ENCODE data around the gene CTSL. TPM values are rescaled to one million over a fixed set of nuclear protein-coding genes. Genes with fewer than 3 reads are reported as not detected.

Gene CTSL
- total RNA-seq (ENCODE audit: insufficient read depth, low replicate concordance) = 160 TPM

GRCh38 chr9:87725900-87726709, at the start of gene CTSL:
TSS of gene CTSL (plus strand) at chr9:87726119. CDS start at chr9:87727604, 1,485 bp downstream.
- peak; percentile 93 for DNase-seq (ENCODE audit: low spot score)

GRCh38 chr9:87676976-87677775, 48.7 kb upstream of the CTSL start:
- peak; percentile 46 for DNase-seq (ENCODE audit: low spot score)

- DNase-seq (ENCODE audit: low spot score) = no peak
Observed at GRCh38 chr9:87677776-87678587, 47.9 kb upstream of the CTSL start.

- DNase-seq (ENCODE audit: low spot score) = peak; percentile 78
Observed at GRCh38 chr9:87678650-87679355, 47.1 kb upstream of the CTSL start.

GRCh38 chr9:87681271-87682061, 44.5 kb upstream of the CTSL start:
- DNase-seq (ENCODE audit: low spot score) = no peak

- no peak for DNase-seq (ENCODE audit: low spot score)
Observed at GRCh38 chr9:87682085-87682484, 43.8 kb upstream of the CTSL start.

GRCh38 chr9:87682618-87683017, 43.3 kb upstream of the CTSL start:
- no peak for DNase-seq (ENCODE audit: low spot score)

- DNase-seq (ENCODE audit: low spot score) = no peak
Observed at GRCh38 chr9:87683751-87684626, 41.9 kb upstream of the CTSL start.

GRCh38 chr9:87684627-87685219, 41.2 kb upstream of the CTSL start:
- DNase-seq (ENCODE audit: low spot score) = peak; percentile 36

- DNase-seq (ENCODE audit: low spot score) = no peak
Observed at GRCh38 chr9:87685441-87685840, 40.5 kb upstream of the CTSL start.

GRCh38 chr9:87685871-87686519, 39.9 kb upstream of the CTSL start:
- DNase-seq (ENCODE audit: low spot score) = no peak

GRCh38 chr9:87686520-87687090, 39.3 kb upstream of the CTSL start:
- no peak for DNase-seq (ENCODE audit: low spot score)

- no peak for DNase-seq (ENCODE audit: low spot score)
Observed at GRCh38 chr9:87687207-87687606, 38.7 kb upstream of the CTSL start.

GRCh38 chr9:87694236-87694755, 31.6 kb upstream of the CTSL start:
- DNase-seq (ENCODE audit: low spot score) = no peak

GRCh38 chr9:87695523-87695922, 30.4 kb upstream of the CTSL start:
- DNase-seq (ENCODE audit: low spot score) = no peak

- DNase-seq (ENCODE audit: low spot score) = no peak
Observed at GRCh38 chr9:87696641-87697040, 29.3 kb upstream of the CTSL start.

- DNase-seq (ENCODE audit: low spot score) = no peak
Observed at GRCh38 chr9:87698069-87698809, 27.7 kb upstream of the CTSL start.

Data from umbilical cord (tissue), 2 donors.